Inflammatory macrophage (primary cell): ENCODE data around the gene RCVRN.

ENCODE experiments used
- DNase-seq, 2 donors: peaks; one replicate each; pipeline ENCODE4 v3.0.0-alpha.2; 2020 to 2022
- total RNA-seq, 18 experiments: gene quantifications; one replicate each; lab custom pipeline; 2026; ENCODE audit warnings: mixed read lengths in 6 of 18, inconsistent platforms in 2 of 18; lab: John Stamatoyannopoulos, UW

The RCVRN gene
- 0 to 0.42 (median 0.07) reads per million in 18 experiments for total RNA-seq

DNA sequence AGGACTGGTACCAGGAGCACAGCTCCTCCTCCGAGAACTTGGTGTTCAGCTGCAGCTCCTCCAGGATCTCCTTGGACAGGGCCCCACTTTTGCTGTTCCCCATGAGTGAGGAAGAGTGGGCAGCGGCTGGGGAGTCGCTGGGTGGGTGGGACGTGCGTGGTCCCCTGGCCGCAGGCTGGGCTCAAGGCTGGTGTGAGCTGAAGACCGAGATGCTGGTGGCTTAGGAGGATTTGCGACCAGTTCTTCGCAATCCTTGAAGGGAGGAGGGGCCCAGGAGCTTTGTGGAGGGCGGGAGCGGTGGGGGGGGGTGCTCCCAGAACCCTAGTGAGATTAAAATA lies at the start of gene RCVRN:
RCVRN (minus strand) TSS at position 194 of the 338 bp plus-strand sequence; CDS start at position 103, 91 bp downstream.
- DNase-seq = no peak

- no peak for DNase-seq
Observed at GRCh38 chr17:9953492-9953891, 48.4 kb upstream of the RCVRN start.

DNA sequence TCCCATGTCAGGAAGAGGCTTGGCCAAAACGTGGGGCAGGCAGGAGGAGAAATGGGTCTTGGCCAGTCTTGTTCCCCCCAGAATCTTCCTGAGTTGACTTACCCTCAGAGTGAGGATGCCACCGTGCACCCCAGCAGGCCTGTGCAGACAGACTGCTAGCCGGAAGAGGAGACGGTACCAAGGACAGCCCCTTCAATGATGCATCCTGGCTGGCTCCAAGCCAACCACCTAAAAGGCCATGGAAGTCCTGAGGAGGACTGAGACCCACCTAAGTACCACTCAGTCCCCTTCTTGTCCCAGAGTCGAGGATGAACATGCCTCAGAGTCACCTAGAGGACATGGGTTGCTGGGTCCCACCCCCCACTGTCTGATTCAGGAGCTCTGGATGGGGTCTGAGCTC lies 46.7 kb upstream of the RCVRN start:
- DNase-seq = no peak

- DNase-seq = no peak
Observed at GRCh38 chr17:9948928-9949327, 43.9 kb upstream of the RCVRN start.

DNA sequence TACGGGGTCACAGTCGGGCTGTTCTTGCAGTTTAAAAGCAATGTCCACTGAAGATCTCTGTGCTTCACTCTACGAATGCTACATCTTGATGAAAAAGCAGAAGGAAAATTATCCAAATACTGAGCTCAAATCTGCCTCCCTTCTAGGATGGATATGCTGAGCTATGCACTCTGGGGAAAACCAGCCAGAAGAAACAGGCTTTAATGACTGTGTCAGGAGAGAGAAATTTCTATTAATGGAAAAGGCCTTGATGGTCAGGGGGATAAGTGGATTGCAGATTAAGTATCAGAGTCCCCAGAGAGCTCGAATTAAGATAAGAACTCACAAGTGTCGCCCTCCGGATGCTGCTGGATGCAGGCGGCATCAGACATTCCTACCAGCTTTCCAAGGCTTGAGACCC lies 39.6 kb upstream of the RCVRN start:
- no peak for DNase-seq

GRCh38 chr17:9943343-9943742 lies 38.3 kb upstream of the RCVRN start:
- DNase-seq = no peak

- DNase-seq = no peak
Observed at GRCh38 chr17:9942885-9943284, 37.8 kb upstream of the RCVRN start.

DNA sequence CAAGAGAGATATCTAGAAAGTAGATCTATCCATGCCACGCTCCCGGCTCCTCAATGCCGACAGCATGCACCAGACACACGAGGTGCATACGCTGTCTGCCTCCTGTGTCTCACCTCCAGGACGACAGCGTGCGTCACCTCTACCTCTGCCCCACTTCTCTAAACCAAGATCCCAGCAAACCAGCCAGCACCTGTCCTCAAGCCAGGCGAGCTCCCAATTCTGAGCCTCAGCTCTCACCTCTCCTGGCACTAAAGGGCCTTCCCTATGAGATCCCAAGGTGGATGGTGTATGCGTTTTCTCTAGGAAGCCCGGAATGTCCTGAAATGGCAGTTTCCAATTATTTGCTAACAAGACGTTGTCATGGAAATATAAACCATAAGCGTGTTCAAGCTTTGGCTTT lies 36.2 kb upstream of the RCVRN start:
- no peak for DNase-seq

DNA sequence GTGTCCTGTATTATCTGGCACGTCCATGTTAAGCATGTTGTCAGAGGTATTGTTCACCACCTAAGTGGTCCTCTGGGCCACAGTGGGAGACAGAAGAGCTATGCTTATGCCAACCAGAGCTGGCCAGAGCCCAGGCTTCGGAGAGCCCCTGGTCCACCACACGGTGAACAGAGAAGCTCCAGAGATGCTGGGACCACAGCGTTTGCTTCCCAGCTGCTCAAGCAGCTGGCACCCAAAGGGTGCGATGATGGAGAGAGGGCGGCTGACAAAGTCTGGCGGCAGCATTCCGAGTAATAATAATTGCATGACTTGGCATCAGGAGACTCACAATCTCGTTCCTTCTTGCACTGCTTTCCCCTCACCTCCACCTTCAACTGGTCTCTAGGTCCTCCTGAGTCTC lies 35.8 kb upstream of the RCVRN start:
- no peak for DNase-seq

GRCh38 chr17:9938764-9939163 lies 33.7 kb upstream of the RCVRN start:
- no peak for DNase-seq

DNA sequence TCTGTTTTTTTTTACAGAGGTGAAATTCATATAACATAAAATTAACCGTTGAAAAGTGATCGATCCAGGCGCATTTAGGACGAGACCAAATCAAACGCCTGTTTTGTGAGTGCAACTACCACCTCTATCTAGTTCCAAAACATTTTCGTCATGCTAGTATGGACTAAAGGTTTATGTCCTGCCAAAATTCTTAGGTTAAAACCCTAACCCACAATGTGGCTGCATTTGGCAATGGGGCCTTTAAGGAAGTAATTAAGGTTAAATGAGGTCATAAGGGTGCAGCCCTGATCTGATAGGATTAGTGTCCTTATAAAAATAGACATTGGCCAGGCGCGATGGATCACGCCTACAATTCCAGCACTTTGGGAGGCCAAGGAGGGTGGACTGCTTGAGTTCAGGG lies 32.8 kb upstream of the RCVRN start:
- no peak for DNase-seq

- no peak for DNase-seq
Observed at GRCh38 chr17:9937241-9937761, 32.2 kb upstream of the RCVRN start.

DNA sequence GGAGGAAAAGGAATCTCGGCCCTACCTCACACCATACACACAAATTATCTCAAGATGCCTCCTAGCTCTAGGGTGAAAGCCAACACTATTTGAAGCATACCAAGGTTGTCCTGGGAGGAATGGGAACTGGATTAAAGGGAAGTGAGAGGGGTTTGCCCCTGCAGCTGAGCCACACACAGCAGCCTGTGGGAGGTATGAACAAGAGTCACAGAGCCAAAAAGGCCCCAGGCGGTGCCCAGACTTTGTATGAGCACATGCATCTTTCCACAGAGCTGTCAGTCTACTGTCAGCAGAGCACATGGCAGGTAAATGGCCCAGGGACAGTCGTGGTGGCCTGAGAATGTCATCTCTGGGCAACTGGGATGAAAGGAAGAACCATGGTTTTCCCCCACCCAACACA lies 31.0 kb upstream of the RCVRN start:
- peak; percentile 43 to 82 for DNase-seq

DNA sequence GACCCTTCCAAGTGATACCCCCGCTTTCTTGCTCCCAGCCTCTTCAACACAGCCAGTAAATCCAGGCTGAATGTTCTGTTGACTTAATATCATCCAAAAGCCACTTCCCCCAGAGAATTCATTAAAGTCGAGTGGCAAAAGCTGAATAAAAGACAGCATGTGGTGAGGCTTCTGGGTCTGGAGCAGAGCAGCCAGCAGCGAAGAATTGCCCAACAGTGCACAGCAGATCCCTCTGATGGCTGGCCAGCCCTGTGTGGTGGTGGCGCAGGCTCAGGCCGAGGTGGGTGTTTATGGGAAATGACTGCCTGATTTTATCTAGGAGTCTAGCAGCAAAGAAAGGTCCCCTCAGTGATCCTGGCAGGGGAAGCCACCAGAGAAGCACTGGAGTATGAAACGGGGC lies 30.3 kb upstream of the RCVRN start:
- DNase-seq = peak in 1 of 2 donors; percentile 7

DNA sequence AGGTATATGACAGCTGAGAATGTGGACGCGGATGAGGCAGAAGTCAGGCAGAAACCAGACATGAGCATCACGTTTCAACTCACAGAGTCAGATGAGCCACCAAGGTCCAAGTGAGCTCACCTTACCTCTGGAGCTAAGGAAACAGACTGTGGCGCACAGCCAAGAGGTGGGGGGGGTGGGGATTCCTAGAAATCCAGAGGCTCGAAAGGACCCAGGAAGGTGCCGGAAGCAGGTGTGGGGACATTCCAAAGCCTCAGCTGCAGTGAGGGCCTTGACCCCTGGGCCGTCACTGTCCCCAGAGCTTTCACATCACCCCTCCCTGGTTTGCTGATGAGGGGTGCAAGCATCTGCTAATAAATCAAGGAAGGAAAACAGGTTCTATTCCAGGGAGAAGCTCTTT lies 29.3 kb upstream of the RCVRN start:
- DNase-seq = no peak

DNA sequence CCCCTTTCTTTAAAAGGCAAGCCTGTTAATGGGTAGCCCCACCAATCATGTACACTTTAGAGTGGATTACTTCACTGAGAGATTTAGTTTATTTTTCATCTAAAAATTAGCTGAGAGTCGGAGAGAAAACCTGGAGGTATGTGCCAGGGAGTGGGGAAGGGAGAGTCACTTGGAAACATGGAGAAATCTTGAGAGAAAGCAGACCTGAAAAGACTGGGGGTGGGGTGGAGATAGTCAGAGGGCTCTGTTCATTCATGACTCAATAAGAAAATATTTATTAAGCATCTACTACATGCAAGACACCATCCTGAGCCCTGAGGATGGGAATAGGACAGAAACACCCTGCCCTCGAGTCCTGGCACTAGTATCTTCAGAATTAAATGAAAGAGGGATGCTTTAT lies 27.4 kb upstream of the RCVRN start:
- DNase-seq = no peak

DNA sequence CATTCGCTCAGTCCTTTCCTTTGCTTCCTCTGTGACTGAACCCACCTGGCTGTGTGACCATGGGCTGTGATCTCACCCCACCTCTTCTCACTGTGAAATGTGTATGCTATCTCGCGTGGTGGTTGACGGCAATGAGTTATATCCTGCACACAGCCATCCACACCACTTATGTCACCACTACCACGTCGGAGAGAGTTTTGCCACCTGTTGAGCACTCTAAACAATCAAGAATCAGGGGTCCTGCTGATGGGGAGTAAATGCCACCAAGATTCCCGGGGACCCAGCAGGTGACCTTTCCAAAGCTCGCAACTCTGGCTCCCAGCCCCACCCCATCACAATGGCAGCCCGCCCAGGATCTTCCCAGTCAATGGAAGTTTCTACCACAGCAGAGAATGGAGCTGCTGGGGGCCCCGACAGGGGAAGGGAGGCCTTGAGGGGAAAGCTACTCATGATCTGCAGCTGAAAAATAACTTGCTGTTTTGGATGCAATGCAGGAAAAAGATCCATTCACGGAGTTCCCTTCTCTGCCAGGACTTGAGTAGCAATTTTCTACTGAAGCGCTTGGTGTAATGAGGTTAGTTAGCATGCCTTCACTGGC lies 26.2 kb upstream of the RCVRN start:
- no peak for DNase-seq

DNA sequence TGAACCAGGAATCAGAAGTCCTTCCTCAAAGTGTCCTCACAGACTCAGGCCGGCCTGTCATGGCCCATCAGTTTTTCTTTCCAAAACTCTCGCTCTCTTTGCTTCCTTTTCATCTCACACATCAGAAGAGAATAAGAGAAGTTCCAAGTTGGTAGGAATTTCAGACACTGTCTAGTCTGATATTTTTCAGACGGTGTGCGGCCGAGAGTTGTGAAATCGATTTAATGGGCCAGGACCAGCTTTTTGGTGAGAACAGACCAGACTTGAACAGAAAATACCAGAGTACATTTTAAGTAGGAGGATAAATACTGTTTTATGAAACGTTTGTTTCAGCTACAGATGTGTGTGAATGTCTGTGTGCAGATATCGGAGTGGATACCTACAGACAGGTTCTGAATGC lies 24.8 kb upstream of the RCVRN start:
- DNase-seq = no peak

DNA sequence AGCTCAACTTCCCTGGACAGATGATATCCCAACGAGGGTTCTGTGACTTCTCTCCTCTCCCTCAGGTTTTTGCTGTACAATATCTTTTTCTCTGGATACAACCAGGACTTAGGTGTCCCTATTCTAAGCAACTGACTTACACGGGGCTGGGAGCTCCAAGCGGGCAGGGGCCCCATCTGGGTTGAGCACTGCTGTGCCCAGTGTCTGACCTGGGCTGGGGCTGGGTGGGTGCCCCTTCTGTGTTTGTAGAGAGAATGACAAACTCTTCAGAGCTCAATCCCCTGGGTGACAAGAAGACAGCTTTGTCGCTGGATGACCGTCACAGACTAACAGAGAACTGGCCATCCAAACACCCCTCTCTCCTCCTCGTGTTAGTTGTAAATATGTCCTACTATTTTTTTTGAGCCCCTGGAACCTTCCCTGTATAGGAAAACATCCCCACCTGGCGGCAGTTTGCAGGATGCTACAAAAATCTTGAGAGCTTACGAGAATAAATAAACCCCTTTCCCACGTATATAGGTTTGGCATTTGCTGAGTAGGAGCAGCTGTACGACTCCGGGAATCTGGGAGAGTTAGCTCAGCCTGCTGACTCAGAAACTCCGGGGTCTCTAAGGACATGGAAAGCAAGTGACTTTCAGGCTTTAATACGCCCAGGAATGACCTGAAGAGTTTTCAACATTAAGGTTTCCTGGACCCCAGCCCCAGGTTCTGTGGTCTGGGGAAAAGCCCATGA lies 23.7 kb upstream of the RCVRN start:
- no peak for DNase-seq

DNA sequence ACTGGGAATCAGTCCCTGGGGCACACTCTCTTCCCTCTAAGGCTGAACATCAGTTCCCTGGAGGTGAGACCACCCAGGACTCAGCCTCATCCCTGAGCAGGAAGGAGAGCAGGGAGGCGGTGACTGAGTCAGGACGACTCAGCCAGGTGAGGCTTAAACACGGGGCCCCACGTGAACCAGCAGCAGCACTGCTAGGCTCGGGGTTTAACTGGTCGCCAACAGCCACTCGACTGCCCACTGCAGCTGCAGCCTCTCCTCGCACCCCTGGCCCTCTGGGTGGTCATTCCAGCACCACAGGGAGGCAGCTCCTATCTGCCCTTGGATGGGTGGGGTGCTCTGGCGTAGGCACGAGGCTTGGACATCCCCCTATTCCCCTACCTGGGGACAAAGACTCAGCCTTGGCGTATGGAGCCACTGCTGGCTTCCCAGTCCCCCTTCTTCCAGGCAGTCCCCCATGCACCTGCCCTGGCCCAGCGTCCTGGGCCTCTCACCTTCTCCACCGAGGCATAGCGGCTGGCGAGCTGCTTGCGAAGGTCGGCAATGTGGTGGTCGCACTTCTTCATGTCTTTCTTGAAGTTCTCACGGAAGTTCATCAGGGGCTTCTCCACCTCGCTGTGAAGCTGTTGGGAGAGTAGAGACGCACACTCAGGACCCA lies 21.2 kb upstream of the RCVRN start:
- DNase-seq = no peak

- DNase-seq = no peak
Observed at GRCh38 chr17:9925457-9925856, 20.4 kb upstream of the RCVRN start.

GRCh38 chr17:9924735-9925191 lies 19.7 kb upstream of the RCVRN start:
- peak; percentile 60 to 77 for DNase-seq

DNA sequence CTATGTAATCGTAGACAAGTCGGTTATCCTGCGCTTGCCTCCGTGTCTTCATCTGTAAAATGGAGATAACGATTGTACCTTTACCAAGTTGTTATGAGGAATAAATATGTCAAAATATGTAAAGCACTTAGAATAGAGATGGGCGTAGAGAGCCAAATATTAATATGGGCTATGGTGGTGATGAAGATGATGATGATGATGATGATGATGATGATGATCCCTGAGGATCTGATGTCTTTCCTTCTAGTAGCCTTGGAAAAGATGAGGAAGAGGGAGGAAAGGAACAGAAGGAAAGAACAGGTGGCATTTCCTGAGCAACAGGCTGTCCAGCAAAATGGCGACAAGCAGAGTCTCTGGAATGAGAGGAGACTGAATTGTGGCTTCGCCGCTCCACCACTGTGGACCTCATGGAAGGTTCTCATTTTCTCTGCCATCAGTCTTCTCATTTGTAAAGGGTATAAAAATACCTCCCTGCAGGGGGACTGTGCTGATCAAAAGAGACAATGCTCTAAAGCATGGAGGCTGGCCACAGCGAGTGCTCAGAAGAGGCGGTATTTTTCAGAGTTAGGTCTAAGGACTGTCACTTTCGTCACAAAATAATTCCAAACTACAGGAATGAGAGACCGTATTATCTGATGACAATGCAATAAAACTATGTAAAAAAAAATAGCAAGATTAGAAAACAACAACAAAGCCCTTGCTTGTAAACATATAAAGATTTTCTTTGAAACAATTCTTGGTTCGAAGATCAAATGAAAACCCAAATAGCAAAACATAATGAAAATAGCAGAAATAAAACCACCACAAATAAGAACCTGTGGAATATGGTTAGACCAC lies 17.2 kb upstream of the RCVRN start:
- no peak for DNase-seq
